Trophoblast cell (in vitro differentiated cells and primary cell): Measurements from ENCODE around the gene GAGE1.
"Not testable (repeated sequence)": the region's sequence is repeated elsewhere in the genome, so short reads cannot be mapped to it uniquely, and the experiment has no call there.

Experiments used
- DNase-seq, 2 donors: peaks; one replicate each; pipeline ENCODE4 v3.0.0-alpha.2; 2016
- H2AFZ ChIP-seq: 2 replicates; pipeline ENCODE4 v1.6.1; 2013; ENCODE audit warnings: low read length, moderate library complexity, mild to moderate bottlenecking; ENCODE audit not compliant: insufficient read depth, poor library complexity
- H2AK5ac ChIP-seq: 2 replicates; pipeline ENCODE4 v1.6.1; 2013; ENCODE audit warnings: mild to moderate bottlenecking, low read length
- H2BK120ac ChIP-seq: 2 replicates; pipeline ENCODE4 v1.6.1; 2013; ENCODE audit warnings: low read length, mild to moderate bottlenecking, moderate library complexity; ENCODE audit not compliant: insufficient read depth, poor library complexity
- H2BK12ac ChIP-seq: 2 replicates; pipeline ENCODE4 v1.6.1; 2013; ENCODE audit warnings: mild to moderate bottlenecking, low read length, moderate library complexity
- H2BK5ac ChIP-seq: 2 replicates; pipeline ENCODE4 v1.6.1; 2013; ENCODE audit warnings: low read length, low read depth, moderate library complexity, mild to moderate bottlenecking; ENCODE audit not compliant: poor library complexity
- H3K14ac ChIP-seq: 2 replicates; pipeline ENCODE4 v1.6.1; 2013; ENCODE audit warnings: mild to moderate bottlenecking, low read length
- H3K18ac ChIP-seq: 2 replicates; pipeline ENCODE4 v1.6.1; 2013; ENCODE audit warnings: mild to moderate bottlenecking, low read length
- H3K23ac ChIP-seq: 2 replicates; pipeline ENCODE4 v1.6.1; 2013; ENCODE audit warnings: low read length
- H3K27ac ChIP-seq: 2 replicates; pipeline ENCODE4 v1.5.1; 2013; ENCODE audit warnings: low read depth, mild to moderate bottlenecking, inconsistent platforms, low read length, moderate library complexity
- H3K27me3 ChIP-seq: 2 replicates; pipeline ENCODE4 v1.6.1; 2013; ENCODE audit warnings: inconsistent platforms, mild to moderate bottlenecking, low read length, moderate library complexity; ENCODE audit not compliant: insufficient read depth
- H3K36me3 ChIP-seq, 2 experiments: 1 replicate in 1 of 2; 2 replicates in 1 of 2; pipeline ENCODE4 v1.6.1; 2013; ENCODE audit warnings: low read length in 2 of 2, mild to moderate bottlenecking in 2 of 2, moderate library complexity in 1 of 2; ENCODE audit not compliant: insufficient read depth in 2 of 2, control insufficient read depth in 1 of 2
- H3K4ac ChIP-seq: 2 replicates; pipeline ENCODE4 v1.6.1; 2013; ENCODE audit warnings: low read depth, mild to moderate bottlenecking, low read length, moderate library complexity
- H3K4me1 ChIP-seq, 2 experiments: 1 replicate in 1 of 2; 2 replicates in 1 of 2; pipeline ENCODE4 v1.6.1; 2013; ENCODE audit warnings: low read length in 2 of 2, mild to moderate bottlenecking in 2 of 2, moderate library complexity in 1 of 2; ENCODE audit not compliant: insufficient read depth in 2 of 2, control insufficient read depth in 1 of 2
- H3K4me2 ChIP-seq: 2 replicates; pipeline ENCODE4 v1.6.1; 2013; ENCODE audit warnings: inconsistent platforms, mild to moderate bottlenecking, low read length, moderate library complexity
- H3K4me3 ChIP-seq: 2 replicates; pipeline ENCODE4 v1.5.1; 2013; ENCODE audit warnings: mild to moderate bottlenecking, low read depth, low read length, inconsistent platforms
- H3K79me1 ChIP-seq: one replicate; pipeline ENCODE4 v1.6.1; 2013; ENCODE audit warnings: low read length
- H3K79me2 ChIP-seq: 2 replicates; pipeline ENCODE4 v1.6.1; 2013; ENCODE audit warnings: low read length, mild to moderate bottlenecking; ENCODE audit not compliant: control insufficient read depth, insufficient read depth, poor library complexity
- H3K9ac ChIP-seq: 2 replicates; pipeline ENCODE4 v1.6.1; 2013; ENCODE audit warnings: mild to moderate bottlenecking, low read length
- H3K9me3 ChIP-seq: 2 replicates; pipeline ENCODE4 v1.6.1; 2013; ENCODE audit warnings: low read depth, mild to moderate bottlenecking, control low read depth, inconsistent platforms, low read length; ENCODE audit not compliant: insufficient read depth
- H4K12ac ChIP-seq: 2 replicates; pipeline ENCODE4 v1.6.1; 2013; ENCODE audit warnings: low read depth, mild to moderate bottlenecking, low read length, moderate library complexity
- H4K8ac ChIP-seq: 2 replicates; pipeline ENCODE4 v1.6.1; 2013; ENCODE audit warnings: low read depth, mild to moderate bottlenecking, low read length, moderate library complexity
- H4K91ac ChIP-seq: one replicate; pipeline ENCODE4 v1.6.1; 2013; ENCODE audit warnings: low read depth, mild to moderate bottlenecking, low read length, moderate library complexity
- WGBS: extraction: QIAGEN DNeasy Blood & Tissue Kit; methylation state at CpG from one replicate; pipeline ENCODE4 v1.1.7; 2013; ENCODE audit warnings: missing lambda C conversion rate; ENCODE audit not compliant: insufficient read length, insufficient coverage; ENCODE audit errors: extremely low coverage; 5-methylcytosine and 5-hydroxymethylcytosine counted together

GAGE1 gene

DNA sequence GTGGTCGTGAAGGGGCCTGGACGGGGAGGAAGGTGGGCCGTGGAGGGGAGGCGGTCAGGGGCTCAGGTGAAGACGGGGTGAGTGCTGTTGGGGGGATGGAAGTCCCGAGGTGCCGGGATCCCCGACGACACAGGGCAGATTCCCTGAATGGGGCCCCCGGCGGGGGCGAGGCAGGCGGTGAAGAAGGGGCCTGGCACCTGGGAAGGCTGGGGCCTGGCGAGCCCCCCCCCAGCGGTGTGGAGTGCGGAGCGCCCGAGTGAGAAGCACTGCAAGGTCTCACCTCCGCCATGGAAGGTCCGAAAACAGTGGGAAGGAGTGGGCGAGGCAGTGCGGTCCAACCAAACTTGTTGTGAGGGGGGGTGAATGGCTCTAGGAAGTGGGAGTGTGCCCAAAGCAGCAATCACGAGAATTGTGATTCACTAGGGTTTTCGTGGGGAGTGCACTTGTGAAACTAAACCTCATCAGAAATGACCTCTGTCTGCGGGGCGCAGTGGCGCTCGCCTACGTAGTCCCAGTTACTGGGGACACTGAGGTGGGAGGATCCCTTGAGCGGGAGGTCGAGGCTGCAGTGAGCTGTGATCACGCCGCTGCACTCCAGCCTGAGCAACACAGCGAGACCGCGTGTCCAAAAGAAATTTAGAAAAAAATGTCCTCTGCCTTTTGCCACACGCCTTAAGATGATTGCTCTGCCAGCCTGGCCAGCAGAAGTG is 8.9 kb upstream of the GAGE1 start:
- not testable (repeated sequence) for H2BK12ac ChIP-seq, H2BK120ac ChIP-seq, H3K9ac ChIP-seq, H4K12ac ChIP-seq, H3K14ac ChIP-seq, H3K23ac ChIP-seq, H3K4ac ChIP-seq, H3K36me3 ChIP-seq, H4K8ac ChIP-seq, H2BK5ac ChIP-seq, H2AFZ ChIP-seq, H2AK5ac ChIP-seq, H3K27me3 ChIP-seq, H3K4me1 ChIP-seq, H3K18ac ChIP-seq, H3K79me1 ChIP-seq, H4K91ac ChIP-seq, H3K4me2 ChIP-seq, H3K9me3 ChIP-seq, H3K4me3 ChIP-seq, DNase-seq, H3K27ac ChIP-seq, H3K79me2 ChIP-seq
- no CpG with 5 or more reads among the region's 37 CpGs for WGBS

DNA sequence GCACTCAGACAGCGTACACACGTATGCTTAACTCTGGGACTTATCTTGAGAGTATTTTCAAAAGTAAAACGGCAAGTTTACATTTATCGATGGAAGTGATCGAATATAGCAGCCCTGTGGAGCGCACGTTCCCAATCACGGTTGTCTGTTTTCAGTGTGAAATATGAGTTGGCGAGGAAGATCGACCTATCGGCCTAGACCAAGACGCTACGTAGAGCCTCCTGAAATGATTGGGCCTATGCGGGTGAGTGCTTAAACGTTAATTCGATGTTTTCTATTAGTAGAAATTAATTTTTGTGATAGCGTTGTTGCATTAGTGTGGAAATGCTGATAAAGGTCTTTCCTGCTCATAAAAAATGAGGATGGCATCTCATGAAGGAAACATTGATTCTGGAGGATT is 8.3 kb upstream of the GAGE1 start:
- not testable (repeated sequence) for H3K14ac ChIP-seq, H2BK12ac ChIP-seq, H3K27me3 ChIP-seq, H3K4me3 ChIP-seq, H2AK5ac ChIP-seq, H3K9ac ChIP-seq, H2AFZ ChIP-seq, H4K8ac ChIP-seq, H3K79me1 ChIP-seq, H4K91ac ChIP-seq, H3K36me3 ChIP-seq, DNase-seq, H3K4me2 ChIP-seq, H3K18ac ChIP-seq, H3K23ac ChIP-seq, H3K27ac ChIP-seq, H4K12ac ChIP-seq, H2BK120ac ChIP-seq, H2BK5ac ChIP-seq, H3K4ac ChIP-seq, H3K9me3 ChIP-seq, H3K4me1 ChIP-seq, H3K79me2 ChIP-seq
- no CpG with 5 or more reads among the region's 17 CpGs for WGBS

DNA sequence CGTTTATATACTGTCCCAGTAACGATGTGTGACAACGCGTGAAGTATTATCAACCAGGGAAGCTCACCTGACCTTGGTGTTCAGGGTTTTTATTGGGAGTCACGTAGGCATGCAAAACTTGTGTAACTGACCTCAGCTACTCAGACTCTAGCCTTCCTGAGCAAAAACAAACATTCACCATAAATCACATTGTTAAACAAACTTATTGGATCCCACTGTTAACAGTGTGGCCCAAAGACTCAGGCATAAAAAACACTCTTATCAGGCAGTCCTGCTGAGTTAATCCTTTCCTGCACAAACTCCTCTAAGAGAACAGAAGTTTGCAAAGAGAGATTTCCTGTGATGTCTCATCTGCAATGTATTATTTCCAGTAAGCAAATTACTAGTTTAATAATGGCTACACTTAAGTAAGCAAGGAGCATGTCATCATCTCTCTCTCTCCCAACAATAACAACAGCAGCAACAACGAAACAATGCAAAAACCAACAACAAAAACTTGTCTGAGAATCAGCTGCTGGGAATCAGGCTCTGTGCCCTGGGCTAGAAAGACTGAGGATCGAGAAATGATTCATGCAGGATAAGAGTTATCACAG is 12.0 kb downstream of the GAGE1 start:
- no CpG with 5 or more reads among the region's 7 CpGs for WGBS
- H3K4me3 ChIP-seq = no peak overlapping the region
- no peak for DNase-seq

DNA sequence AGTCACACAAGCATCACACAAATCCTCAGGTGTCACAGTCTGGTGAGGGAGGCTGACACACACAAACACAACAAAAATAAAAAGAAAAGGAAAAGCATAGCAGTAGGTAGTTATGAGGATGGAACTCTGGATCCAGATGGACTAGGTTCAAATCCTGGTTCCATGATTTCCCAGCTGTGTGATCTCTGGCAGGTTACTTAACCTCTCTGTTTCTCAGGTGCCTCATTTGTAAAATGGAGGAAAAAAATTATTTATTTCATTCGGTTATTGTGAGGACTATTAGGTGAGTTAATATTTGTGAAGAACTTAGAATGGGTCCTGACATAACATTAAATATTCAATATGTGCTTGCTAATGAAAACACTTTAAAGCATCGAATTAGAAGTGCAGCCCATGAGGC is 19.8 kb downstream of the GAGE1 start:
- Histone ChIP-seq H4K8ac (no peak overlapping the region), H3K9ac (no peak overlapping the region), H3K36me3 (no peaks in the 10 kb centered on the region), H3K4me1 (no peaks in the 10 kb centered on the region), H4K91ac (no peak overlapping the region), H2BK120ac (no peak overlapping the region), H3K4me3 (no peak overlapping the region), H3K9me3 (no peaks in the 10 kb centered on the region), H3K14ac (no peak overlapping the region), H2BK5ac (no peak overlapping the region), H3K23ac (no peak overlapping the region), H4K12ac (no peak overlapping the region), H3K4me2 (no peak overlapping the region), H2BK12ac (no peak overlapping the region), H3K79me1 (no peaks in the 10 kb centered on the region), H3K27ac (no peak overlapping the region), H3K79me2 (no peaks in the 10 kb centered on the region), H2AFZ (no peak overlapping the region), H2AK5ac (no peak overlapping the region), H3K4ac (no peak overlapping the region), H3K18ac (no peak overlapping the region), H3K27me3 (no peaks in the 10 kb centered on the region)
- no CpG with 5 or more reads among the region's 2 CpGs for WGBS
- no peak for DNase-seq

More for the DNA sequence above, 12.0 kb downstream of the GAGE1 start:
- H3K9me3 ChIP-seq = no peaks in the 10 kb centered on the region
- H2BK120ac ChIP-seq = no peak overlapping the region
- no peak overlapping the region for H3K4ac ChIP-seq
- no peaks in the 10 kb centered on the region for H3K27me3 ChIP-seq
- no peak overlapping the region for H2AFZ ChIP-seq
- no peaks in the 10 kb centered on the region for H3K4me1 ChIP-seq
- no peak overlapping the region for H3K18ac ChIP-seq
- no peak overlapping the region for H2BK12ac ChIP-seq
- H3K4me2 ChIP-seq = no peak overlapping the region
- H4K91ac ChIP-seq = no peak overlapping the region
- H3K27ac ChIP-seq = no peak overlapping the region
- no peak overlapping the region for H3K9ac ChIP-seq
- H4K8ac ChIP-seq = no peak overlapping the region
- H2BK5ac ChIP-seq = no peak overlapping the region
- H3K14ac ChIP-seq = no peak overlapping the region
- H3K36me3 ChIP-seq = no peaks in the 10 kb centered on the region
- no peak overlapping the region for H3K23ac ChIP-seq
- H3K79me2 ChIP-seq = no peaks in the 10 kb centered on the region
- no peaks in the 10 kb centered on the region for H3K79me1 ChIP-seq
- no peak overlapping the region for H2AK5ac ChIP-seq
- H4K12ac ChIP-seq = no peak overlapping the region
